ENCODE data around the gene L1CAM. TPM values are rescaled to one million over a fixed set of nuclear protein-coding genes. Genes with fewer than 3 reads are reported as not detected.
A peak's percentile ranks its signal among the peaks of the same experiment; 100 is the strongest.

Gene L1CAM
- total and polyA plus RNA-seq, 2 experiments from 2014 or later = 0.86 to 1.5 TPM

- Histone ChIP-seq H3K4me3 (no peak overlapping the region), H3K27me3 (no peaks in the 10 kb centered on the region), H3K9me3 (ENCODE audit: low read depth) (no peaks in the 10 kb centered on the region), H3K27ac (no peak overlapping the region), H3K36me3 (no peaks in the 10 kb centered on the region), H3K4me1 (ENCODE audit: low read depth) (no peaks in the 10 kb centered on the region)
- no peak for TF ChIP-seq CTCF (IDR thresholded peaks at IDR 0.05; ENCODE audit: low read depth, low read length)
- DNase-seq (ENCODE audit: low read depth in 1 of 2, low spot score in 1 of 2) = no peak
Measured at GRCh38 chrX:153878345-153878744, 7.6 kb downstream of the L1CAM start.

- TF ChIP-seq CTCF (IDR thresholded peaks at IDR 0.05; ENCODE audit: low read depth, low read length) = no peak
- Histone ChIP-seq H3K36me3 (no peaks in the 10 kb centered on the region), H3K4me1 (ENCODE audit: low read depth) (no peaks in the 10 kb centered on the region), H3K27me3 (no peaks in the 10 kb centered on the region), H3K27ac (no peak overlapping the region), H3K9me3 (ENCODE audit: low read depth) (no peaks in the 10 kb centered on the region), H3K4me3 (no peak overlapping the region)
- no peak for DNase-seq (ENCODE audit: low read depth in 1 of 2, low spot score in 1 of 2)
Measured at GRCh38 chrX:153877571-153878261, 8.3 kb downstream of the L1CAM start.

- Histone ChIP-seq H3K27ac (no peak overlapping the region), H3K9me3 (ENCODE audit: low read depth) (no peaks in the 10 kb centered on the region), H3K36me3 (no peaks in the 10 kb centered on the region), H3K4me1 (ENCODE audit: low read depth) (no peaks in the 10 kb centered on the region), H3K4me3 (no peak overlapping the region), H3K27me3 (no peaks in the 10 kb centered on the region)
- no peak for TF ChIP-seq CTCF (IDR thresholded peaks at IDR 0.05; ENCODE audit: low read depth, low read length)
- DNase-seq (ENCODE audit: low read depth in 1 of 2, low spot score in 1 of 2) = no peak
Measured at GRCh38 chrX:153876112-153876491, 9.9 kb downstream of the L1CAM start.

GRCh38 chrX:153875391-153876111 lies 10.4 kb downstream of the L1CAM start:
- DNase-seq (ENCODE audit: low read depth in 1 of 2, low spot score in 1 of 2) = peak; percentile 46 to 70
- TF ChIP-seq CTCF (IDR thresholded peaks at IDR 0.05; ENCODE audit: low read depth, low read length) = no peak
- no peak overlapping the region for H3K27ac ChIP-seq
- H3K27me3 ChIP-seq = no peaks in the 10 kb centered on the region
- no peak overlapping the region for H3K4me3 ChIP-seq
- no peaks in the 10 kb centered on the region for H3K36me3 ChIP-seq
- no peaks in the 10 kb centered on the region for H3K4me1 ChIP-seq (ENCODE audit: low read depth)
- no peaks in the 10 kb centered on the region for H3K9me3 ChIP-seq (ENCODE audit: low read depth)

- no peak for TF ChIP-seq CTCF (IDR thresholded peaks at IDR 0.05; ENCODE audit: low read depth, low read length)
- H3K4me3 ChIP-seq = no peak overlapping the region
- no peak for DNase-seq (ENCODE audit: low read depth in 1 of 2, low spot score in 1 of 2)
- no peaks in the 10 kb centered on the region for H3K27me3 ChIP-seq
- no peak overlapping the region for H3K27ac ChIP-seq
- no peaks in the 10 kb centered on the region for H3K9me3 ChIP-seq (ENCODE audit: low read depth)
- H3K4me1 ChIP-seq (ENCODE audit: low read depth) = no peaks in the 10 kb centered on the region
- H3K36me3 ChIP-seq = no peaks in the 10 kb centered on the region
Measured at GRCh38 chrX:153874366-153875125, 11.4 kb downstream of the L1CAM start.
